GM21367 (cell line): Measurements from ENCODE around the gene WBP2.
"Not testable (repeated sequence)": the region's sequence is repeated elsewhere in the genome, so short reads cannot be mapped to it uniquely, and the experiment has no call there.

Experiments
- ATAC-seq: cut with Tn5 transposase; IDR thresholded peaks from one replicate; pipeline ENCODE4 v1.9.1; 2021; ENCODE audit not compliant: unreplicated experiment

The WBP2 gene

DNA sequence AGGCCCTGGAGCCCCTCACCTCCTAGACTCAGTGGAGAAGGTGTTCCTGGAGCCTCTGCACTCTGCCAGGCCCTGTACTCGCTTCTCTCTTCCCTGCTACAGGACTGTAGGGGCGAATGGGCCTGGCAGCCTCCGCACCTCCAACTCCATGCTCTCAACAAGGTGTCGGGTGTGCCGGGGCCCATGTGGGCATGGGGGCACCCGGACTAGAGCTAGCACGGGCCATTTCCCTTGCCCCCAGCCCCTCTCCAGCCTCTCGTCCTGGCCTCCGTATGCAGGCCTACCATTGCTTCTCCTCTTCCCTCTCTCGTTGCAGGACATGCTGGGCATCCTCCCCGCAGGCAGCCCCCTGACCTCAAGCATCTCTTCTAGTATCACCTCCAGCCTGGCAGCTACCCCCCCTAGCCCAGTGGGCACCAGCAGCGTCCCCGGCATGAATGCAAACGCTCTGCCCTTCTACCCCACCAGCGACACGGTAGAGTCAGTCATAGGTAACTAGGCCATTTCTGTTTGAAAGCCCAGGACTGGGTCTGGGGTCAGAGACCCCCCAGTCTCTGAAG, 36.7 kb downstream of the WBP2 start:
- ATAC-seq: no peak

DNA sequence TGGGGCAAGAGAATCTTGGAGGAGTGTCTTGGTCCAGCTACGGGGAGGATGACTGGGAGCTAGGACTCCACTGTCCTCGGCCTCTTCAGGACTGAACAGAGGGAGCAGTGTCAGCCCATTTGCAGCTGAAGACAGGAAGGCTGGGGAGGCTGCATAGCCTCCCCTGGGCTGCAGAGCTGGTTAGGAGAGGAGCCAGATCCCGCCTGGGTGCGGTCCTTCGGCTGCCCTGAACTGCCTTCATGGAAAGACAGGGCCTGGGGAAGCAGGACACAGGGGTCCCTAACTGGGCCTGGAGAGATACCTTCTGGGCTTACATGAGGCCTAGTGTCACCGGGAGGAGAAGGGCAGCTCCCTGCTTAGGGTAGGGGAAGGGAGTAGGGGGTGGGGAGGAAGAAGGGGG, 37.6 kb downstream of the WBP2 start:
- ATAC-seq: no peak

DNA sequence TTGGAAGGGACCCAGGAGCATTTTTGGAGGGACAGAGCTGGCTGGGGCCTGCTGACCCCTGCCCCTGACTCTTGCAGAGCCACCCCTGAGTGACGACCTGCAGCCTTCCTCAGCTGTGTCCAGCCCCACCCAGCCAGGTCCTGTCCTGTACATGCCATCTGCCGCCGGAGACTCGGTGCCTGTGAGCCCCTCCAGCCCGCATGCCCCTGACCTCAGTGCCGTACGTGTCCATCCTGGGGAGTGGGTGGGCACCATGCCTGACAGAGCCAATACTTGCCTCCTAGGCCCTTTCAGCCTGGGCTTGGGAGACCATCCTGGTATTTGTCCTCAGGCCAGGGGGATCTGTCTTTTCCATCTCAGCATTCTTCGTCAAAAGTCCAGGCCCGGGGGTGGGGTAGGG, 38.4 kb downstream of the WBP2 start:
- ATAC-seq: no peak

DNA sequence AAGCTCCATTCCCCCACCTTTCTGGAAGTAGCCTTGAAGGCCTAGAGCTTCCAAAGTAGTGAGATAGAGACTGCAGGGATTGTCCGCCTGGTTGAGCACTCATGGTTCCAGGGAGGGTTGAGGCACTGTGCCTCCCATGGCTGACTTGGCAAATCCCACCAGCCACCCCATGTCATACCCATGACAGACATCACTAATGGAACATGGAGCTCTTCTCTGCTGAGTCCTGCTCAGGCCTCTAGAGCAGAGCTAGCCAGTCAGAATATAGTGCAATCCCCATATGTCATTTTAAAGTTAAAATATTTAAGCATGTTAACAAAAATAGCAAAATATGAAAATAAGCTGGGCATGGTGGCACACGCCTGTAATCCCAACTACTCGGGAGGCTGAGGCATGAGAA, 39.7 kb downstream of the WBP2 start:
- ATAC-seq: no peak

DNA sequence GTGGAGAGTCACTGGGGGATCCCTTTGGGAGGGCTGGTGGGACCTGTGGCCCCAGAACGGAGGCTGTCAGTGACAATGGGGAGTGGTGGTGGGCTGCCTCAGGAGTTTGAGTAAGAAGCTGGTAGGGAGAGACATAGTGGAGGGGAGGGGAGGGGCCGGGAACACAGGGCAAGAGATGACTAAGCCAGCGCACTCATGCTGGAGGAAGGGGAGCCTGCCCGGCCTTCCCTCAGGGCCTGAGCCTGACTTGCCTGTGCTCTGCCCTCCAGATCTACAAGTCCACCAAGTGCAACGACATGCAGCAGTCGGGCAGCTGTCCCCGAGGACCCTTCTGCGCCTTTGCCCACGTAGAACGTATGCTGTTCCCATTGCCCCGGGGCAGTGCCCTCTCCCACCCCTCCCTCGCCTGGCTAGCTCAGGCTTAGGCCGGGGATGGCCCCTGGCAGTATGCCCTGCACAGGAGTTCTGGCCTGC, 40.2 kb downstream of the WBP2 start:
- ATAC-seq: no peak

DNA sequence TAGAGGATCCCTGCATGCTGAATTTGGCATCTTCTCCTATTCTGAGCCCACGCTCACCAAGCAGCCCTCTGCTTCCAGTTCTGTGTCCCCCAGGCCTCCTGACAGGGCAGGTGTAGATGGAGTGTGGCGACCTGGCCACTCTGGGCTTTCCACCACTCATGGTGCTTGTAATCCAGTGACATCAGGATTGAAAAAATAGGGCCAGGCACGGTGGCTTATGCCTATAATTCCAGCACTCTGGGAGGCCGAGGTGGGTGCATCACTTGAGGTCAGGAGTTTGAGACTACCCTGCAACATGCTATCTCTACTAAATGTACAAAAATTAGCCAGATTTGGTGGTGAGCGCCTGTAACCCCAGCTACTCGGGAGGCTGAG, 41.1 kb downstream of the WBP2 start:
- ATAC-seq: no peak

DNA sequence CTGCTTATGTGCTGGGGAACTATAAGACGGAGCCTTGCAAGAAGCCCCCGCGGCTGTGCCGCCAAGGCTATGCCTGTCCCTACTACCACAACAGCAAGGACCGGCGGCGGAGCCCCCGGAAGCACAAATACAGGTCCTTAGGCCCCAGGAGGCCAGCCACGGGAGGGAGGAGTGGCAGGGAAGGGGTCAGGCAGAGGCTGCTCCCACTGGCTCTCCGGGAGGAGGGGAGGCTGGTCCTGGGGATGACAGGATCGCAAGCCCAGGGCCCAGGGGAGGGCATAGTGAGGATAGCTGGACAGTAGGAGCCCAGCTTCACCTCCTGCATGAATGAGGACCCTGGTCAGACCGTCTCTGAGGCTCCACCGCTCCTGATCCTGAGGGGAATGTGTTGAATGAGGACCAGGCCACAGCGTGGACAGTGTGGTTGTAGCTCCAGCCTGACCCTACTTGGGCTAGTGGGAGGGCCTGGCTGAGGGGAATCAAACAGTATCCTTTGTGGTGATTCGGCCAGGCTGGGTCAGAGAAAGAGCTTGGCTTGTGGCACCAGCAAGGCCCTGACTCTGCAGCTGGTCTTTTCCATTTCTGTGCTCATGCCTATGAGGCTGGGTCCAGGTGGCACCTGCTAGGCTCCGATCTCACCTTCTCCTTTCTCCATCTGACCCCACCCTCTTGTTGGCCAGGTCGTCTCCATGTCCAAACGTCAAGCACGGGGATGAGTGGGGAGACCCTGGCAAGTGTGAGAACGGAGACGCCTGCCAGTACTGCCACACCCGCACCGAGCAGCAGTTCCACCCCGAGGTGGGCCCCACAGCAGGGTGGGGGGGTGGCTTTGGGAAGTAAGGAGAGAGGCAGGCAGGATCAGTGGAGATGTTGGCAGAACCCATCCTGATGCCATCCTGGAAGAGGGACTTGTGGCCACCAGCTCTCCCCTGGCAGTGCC, 41.8 kb downstream of the WBP2 start:
- no peak for ATAC-seq

DNA sequence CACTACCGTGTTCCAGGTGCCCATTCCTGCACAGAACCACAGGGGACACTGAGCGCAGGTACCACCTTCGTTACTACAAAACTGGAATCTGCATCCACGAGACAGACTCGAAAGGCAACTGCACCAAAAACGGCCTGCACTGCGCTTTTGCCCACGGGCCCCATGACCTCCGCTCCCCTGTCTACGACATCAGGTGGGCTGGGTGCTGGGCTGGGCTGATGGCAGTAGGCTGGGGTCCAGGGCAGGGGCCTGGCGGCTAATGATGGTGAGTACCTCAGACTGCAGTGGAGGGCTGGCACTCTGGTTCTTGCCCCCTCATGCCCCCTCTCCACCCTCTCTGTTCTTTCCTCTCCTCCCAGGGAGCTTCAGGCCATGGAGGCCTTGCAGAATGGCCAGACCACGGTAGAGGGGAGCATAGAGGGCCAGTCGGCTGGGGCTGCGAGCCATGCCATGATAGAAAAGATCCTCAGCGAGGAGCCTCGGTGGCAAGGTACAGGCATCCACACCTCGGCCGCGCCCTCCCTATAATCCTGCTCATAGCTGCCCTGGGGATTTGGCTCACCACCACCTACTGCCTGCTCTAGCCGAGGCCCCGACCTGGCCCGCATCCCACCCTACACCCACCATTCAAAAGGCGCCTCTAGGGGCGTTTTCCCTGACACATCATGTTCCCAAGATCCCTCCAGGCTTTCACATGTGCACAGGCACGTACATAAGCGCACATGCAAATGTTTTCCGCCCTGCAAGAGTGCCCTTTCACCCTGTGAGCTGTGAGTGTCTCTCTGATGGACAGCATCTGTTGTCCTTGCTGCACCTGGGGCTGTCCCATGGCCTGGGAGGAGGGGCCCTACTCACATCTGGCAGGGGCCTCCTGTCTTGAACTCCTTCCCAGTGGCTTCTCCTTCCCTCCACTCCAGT, 42.8 kb downstream of the WBP2 start:
- ATAC-seq: no peak

DNA sequence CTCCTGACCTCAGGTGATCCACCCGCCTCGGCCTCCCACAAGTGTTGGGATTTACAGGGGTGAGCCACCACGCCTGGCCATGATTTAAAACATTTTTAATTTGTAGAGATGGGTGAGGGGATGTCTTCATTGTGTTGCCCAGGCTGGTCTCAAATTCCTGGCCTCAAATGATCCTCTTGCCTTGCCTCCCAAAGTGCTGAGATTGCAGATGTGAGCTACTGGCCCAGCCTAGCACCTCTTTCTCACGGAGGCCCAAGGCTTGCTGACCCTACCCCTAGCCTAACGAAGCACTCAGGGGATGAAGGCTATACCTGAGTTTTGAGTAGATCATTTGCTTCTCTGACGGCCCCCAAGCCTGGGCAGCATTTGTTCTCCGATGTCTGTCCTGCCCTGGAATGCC, 44.0 kb downstream of the WBP2 start:
- ATAC-seq: no peak

DNA sequence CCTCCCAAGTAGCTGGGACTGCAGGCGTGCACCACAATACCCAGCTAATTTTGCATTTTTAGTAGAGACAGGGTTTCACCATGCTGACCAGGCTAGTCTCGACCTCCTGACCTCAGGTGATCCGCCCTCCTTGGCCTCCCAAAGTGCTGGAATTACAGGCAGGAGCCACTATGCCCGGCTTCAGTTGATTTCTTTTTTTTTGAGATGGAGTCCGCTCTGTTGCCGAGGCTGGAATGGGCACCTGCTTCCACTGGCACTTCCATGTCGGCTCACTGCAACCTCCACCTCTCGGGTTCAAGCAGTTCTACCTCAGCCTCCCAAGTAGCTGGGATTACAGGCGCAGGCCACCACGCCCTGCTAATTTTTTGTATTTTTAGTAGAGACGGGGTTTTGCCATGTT, 44.4 kb downstream of the WBP2 start:
- ATAC-seq: not testable (repeated sequence)

DNA sequence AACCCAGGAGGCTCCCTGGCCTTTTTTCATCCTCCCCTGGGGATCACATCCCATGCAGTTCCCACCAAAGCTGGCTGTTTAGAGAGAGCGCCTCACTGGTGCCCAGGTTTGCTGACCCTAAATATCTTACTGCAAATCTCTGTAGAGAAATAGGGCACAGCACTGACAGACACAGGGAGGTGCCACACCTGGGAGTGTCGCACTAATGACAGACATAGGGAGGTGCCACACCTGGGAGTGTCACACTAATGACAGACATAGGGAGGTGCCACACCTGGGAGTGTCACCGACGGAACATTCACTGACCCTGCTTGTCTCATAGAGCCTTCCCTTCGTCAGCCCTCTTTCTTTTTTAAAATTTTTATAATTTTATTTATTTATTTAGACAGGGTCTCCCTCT, 44.9 kb downstream of the WBP2 start:
- ATAC-seq: no peak

DNA sequence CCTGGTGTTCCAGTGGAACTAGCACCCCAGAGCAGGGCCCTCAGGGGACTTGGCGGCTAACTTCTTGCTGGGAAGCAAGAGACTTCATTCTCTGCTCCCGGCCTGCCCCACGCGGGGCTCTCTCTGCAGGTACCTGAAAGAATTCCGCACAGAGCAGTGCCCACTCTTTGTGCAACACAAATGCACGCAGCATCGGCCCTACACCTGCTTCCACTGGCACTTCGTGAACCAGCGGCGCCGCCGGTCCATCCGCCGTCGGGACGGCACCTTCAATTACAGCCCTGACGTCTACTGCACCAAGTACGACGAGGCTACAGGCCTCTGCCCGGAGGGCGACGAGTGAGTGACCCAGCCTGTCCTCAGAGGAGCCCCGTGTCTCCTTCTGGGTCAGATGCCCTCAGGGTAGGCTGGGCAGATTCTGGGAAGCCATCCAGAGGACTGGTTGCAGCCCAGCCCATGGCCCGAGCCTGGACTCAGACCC, 45.5 kb downstream of the WBP2 start:
- ATAC-seq: no peak

DNA sequence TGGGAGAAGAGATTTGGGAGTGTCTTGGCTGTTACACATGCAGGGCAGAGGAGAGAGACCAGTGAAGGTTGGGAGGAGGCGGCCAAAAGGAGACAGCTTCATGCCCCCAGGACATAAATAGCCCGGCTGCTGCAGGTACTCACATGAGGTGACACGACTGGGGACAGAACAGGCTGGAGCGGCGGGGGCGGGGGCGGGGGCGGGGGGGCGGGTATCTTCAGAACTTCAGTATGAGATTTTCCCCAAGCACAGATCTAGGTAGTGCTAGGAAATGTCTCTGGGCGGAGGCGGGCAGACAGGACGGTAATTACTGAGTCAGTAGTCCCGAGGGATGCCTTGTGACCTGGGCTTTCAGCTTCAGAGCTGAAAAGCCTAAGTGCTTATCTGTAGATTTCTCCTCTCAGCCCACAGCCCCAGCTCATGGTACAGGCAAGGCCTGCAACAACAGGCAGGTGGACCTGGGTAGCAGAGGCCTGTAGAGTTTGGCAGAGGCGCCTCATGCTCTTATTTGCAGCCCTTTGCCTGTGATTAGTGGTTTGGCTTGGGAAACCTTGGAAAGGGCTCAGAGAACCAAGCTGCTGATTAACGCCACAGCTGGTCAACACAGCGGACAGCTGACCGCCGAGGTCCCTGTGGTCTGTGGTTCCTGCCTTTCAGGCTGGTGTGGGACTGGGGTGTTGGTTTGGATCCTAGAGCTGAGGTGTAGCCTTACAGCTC, 46.1 kb downstream of the WBP2 start:
- ATAC-seq: no peak

DNA sequence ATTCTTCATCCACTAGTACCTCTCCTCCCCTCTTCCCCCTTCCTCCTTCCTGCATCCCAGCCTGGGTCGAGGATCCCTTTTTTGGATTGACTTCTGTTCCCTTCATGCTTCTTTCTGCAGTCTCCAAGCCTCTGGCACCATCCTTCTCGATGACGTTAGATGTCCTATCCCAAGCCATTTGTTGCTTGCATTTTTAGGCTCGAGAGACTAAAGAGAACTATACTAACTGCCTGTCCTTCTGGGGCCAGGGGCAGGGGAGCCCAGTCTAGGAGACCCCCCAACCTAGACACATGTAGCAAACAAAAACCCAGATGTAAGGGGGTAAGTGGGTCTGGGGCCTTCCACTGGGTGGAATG, 46.6 kb downstream of the WBP2 start:
- no peak for ATAC-seq

DNA sequence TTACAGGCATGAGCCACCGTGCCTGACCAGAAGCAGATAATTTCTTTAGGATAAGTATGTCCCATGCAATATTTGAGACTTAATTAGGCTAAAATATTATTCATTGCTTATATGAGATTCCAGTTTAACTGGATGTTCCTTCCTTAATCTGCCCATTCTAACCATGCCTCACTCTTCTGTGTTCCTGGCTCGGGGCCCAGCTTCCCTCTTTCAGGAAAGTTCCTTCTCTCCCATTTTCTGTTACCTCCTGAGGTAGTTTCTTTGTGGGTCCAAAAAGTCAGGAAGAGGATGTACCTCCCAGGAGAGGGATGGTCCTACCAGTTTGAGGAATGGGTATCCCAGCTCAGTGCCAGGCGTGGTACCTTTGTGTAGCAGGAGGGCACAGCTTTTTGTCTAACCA, 47.3 kb downstream of the WBP2 start:
- no peak for ATAC-seq

DNA sequence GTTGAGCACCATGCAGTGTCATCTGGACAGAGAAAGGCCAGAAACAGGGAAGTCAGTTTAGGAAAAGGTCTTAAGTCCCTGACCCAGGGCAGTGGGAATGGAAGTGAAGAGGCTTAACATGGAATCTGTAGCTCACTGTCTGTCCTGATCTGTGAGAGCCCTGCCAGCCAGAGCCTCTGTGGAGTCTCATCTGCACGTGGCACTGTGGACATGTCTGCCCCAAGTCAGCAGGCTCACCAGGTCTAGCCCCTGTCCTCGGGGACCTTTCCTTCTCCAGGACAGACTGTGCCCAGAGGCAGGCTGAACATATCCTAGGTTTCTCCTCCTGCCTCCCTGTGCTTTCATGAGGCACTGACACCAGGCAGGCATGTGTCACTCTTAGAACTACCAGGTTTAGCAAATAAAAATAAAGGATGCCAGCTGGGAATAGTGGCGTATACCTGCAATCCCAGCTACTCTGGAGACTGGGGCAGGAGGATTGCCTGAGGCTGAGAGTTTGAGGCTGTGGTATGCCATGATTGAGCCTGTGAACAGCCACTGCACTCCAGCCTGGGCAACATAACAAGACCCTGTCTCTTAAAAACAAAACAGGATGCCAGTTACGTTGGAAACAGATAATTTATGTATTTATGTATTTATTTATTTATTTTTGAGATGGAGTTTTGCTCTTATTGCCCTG, 48.2 kb downstream of the WBP2 start:
- ATAC-seq: no peak

DNA sequence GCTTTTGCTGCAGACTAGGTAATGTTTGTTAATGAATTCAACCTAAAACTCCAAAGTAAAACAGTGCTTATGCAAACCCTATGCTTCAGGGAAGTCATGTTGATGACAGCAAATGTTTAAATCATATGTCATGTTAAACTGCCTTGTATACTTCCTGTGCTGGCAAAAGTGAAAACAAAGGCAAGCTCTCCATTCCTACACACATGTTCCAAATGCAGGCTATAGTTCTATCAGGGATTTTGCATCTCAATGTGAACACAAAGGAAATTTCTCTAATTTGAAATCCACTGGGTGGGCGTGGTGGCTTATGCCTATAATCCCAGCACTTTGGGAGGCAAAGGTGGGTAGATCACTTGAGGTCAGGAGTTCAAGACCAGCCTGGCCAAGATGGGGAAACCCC, 51.3 kb downstream of the WBP2 start:
- ATAC-seq: no peak

DNA sequence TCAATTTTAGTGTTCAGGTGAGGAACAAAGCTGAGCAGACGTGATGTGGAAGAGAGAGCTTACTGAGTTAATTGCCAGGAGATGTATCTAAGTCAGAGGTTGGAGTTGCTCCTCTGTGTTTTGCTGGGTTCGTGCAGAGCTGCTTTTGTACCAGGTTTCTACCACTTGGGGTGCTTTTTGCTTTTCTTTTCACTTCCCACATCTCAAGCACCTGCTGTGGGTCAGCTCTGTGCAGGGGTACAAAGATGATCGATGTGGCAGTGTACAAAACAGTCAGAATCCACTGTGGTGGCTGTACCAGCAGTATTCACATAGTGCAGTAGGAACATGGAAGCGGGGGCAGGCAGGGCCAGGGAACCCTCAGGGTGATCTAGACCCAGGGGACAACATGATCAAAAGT, 55.7 kb downstream of the WBP2 start:
- no peak for ATAC-seq

DNA sequence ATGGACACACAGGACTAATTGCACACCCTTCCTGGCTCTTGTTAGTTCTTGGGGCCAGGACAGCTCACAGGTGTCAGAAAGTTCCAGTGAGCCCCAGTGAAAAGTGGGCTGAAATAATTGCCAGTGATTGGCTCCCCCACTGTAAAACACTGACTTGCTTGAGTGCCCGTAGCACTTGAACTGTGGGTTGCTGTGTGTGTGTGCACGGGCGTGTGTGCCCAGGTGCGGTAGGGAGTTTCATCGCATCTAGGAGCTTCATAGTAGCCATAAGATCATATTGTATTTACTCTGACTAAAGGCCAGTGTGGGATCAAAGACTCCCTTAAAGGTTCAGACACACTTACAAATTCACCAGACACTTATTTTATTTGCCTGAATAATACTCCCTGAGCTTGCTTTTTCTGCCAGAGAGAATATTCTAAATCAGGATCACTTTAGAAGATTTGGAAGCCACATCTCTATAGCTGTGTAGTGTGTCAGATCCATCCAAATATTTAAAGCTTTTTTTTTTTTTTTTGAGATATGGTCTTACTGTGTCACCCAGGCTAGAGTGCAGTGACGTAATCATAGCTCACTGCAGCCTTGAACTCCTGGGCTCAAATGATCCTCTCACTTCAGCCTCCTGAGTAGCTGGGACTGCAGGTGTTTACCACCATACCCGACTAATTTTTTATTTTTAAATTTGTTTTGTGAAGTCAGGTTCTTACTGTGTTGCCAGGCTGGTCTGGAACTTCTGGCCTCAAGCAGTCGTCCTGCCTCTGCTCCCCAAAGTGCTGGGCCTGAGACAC, 59.1 kb downstream of the WBP2 start:
- ATAC-seq: no peak
